NT2/D1 (cell line): ENCODE results near the gene TMEM132D.

Experiments
- DNase-seq: peaks from one replicate; pipeline ENCODE4 v3.0.0-alpha.2; 2011; ENCODE audit warnings: low read depth, low spot score
- H3K27me3 ChIP-seq: 2 replicates; pipeline ENCODE4 v1.6.0; 2011; ENCODE audit warnings: mild to moderate bottlenecking; ENCODE audit not compliant: insufficient read length, insufficient read depth
- H3K36me3 ChIP-seq: 2 replicates; pipeline ENCODE4 v1.6.1; 2011; ENCODE audit warnings: mild to moderate bottlenecking, low read length, mixed read lengths; ENCODE audit not compliant: insufficient read depth, insufficient read length
- H3K4me1 ChIP-seq: 2 replicates; pipeline ENCODE4 v1.5.1; 2011; ENCODE audit not compliant: insufficient read depth, insufficient read length
- H3K4me3 ChIP-seq: 2 replicates; pipeline ENCODE4 v1.5.1; 2011; ENCODE audit warnings: low read depth; ENCODE audit not compliant: insufficient read length
- H3K9ac ChIP-seq: 2 replicates; pipeline ENCODE4 v1.6.0; 2011; ENCODE audit warnings: low read depth; ENCODE audit not compliant: insufficient read length
- H3K9me3 ChIP-seq: 2 replicates; pipeline ENCODE4 v1.5.1; 2011; ENCODE audit warnings: mild to moderate bottlenecking, low read length; ENCODE audit not compliant: insufficient read depth
- SUZ12 ChIP-seq: IDR thresholded peaks from 2 replicates; pipeline ENCODE4 v1.6.1; 2011; ENCODE audit not compliant: insufficient read length, insufficient read depth; ENCODE audit errors: extremely low read depth
- YY1 ChIP-seq: IDR thresholded peaks from 2 replicates; pipeline ENCODE4 v1.6.1; 2011; ENCODE audit not compliant: insufficient read length, insufficient read depth
- ZNF274 ChIP-seq: IDR thresholded peaks from 2 replicates; pipeline ENCODE4 v1.6.1; 2011; ENCODE audit warnings: mild to moderate bottlenecking, low read depth, low read length

TMEM132D gene

DNA sequence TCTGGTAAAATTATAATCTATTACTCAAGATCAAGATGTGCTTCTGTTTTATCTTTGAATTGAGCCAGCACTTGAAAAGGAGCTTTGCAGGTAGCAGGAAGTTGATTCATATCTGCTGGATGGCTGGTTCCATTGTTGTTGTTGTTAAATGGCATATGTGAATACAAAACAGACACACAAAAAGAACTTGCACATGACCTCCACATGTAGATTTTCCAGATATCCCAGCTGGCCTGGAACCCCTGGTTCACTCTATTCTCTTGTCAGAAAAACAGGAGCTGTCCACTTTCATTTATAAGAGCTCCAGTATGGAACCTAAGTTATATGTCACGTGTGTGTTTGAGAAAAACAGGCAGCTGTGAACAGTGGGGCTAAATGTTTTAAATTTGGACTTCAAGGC, 273.9 kb downstream of the TMEM132D start:
- Histone ChIP-seq H3K27me3 (peaks cover 2% of the 10 kb centered on the region), H3K36me3 (no peaks in the 10 kb centered on the region), H3K9me3 (0 out of 2 replicates have a peak, but pooled peaks cover under 1% of the 10 kb centered on the region), H3K4me1 (peaks cover 2% of the 10 kb centered on the region), H3K4me3 (no peak overlapping the region), H3K9ac (no peak overlapping the region)
- TF ChIP-seq ZNF274 (no peak), SUZ12 (no peak), YY1 (no peak)
- no peak for DNase-seq

GRCh38 chr12:129622566-129622965, 281.3 kb downstream of the TMEM132D start:
- Histone ChIP-seq H3K9ac (no peak overlapping the region), H3K9me3 (peaks cover 5% of the 10 kb centered on the region; the same call in 1 of the 2 replicates), H3K36me3 (no peaks in the 10 kb centered on the region), H3K4me1 (no peaks in the 10 kb centered on the region), H3K4me3 (no peak overlapping the region), H3K27me3 (no peaks in the 10 kb centered on the region)
- no peak for DNase-seq
- TF ChIP-seq YY1 (no peak), ZNF274 (no peak)

GRCh38 chr12:129619271-129619670, 284.6 kb downstream of the TMEM132D start:
- Histone ChIP-seq H3K27me3 (no peaks in the 10 kb centered on the region), H3K4me1 (no peaks in the 10 kb centered on the region), H3K36me3 (no peaks in the 10 kb centered on the region), H3K9ac (no peak overlapping the region), H3K9me3 (no peaks in the 10 kb centered on the region), H3K4me3 (no peak overlapping the region)
- no peak for DNase-seq
- TF ChIP-seq SUZ12 = no peak
- no peak for TF ChIP-seq YY1
- TF ChIP-seq ZNF274 = no peak

DNA sequence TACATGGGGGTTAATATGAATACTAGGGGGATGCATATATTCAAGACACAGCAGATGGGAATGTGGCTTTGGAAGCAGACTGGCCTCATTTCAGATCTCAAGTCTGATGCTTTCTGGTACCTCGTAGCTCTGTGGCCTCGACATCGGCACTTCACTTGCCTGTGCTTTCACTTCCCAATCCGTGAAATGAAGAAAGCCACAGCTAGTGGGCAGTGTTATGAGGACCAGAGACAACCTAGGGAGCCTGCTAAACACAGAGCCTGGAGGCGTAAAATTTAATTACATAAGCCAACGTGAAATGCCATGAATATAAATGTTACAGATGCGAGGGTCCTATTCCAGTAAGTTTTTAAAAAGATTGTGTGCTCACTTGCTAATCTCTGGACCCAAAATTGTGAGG, 286.0 kb downstream of the TMEM132D start:
- no peak for DNase-seq
- no peak overlapping the region for H3K4me3 ChIP-seq
- no peaks in the 10 kb centered on the region for H3K4me1 ChIP-seq
- no peaks in the 10 kb centered on the region for H3K9me3 ChIP-seq
- no peak overlapping the region for H3K9ac ChIP-seq
- no peaks in the 10 kb centered on the region for H3K27me3 ChIP-seq
- TF ChIP-seq YY1 (no peak), SUZ12 (no peak), ZNF274 (no peak)
- no peaks in the 10 kb centered on the region for H3K36me3 ChIP-seq

DNA sequence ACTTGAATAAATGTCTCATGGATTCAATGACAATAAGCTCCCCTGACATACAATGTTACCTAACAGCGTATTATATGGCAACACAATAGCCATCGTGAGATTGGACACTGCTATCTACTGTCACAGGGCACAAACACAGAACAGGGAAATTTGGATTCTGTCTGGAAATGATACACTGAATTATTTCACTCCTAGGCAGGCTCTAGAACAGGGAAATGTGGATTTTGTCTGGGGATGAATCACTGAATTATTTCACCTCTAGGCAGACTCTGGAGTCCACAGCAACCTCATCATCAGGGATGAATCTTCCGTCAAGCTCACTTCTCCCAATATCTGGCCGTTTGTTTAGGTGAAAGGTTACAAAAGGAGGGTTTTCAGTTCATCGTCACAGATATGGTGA, 288.8 kb downstream of the TMEM132D start:
- H3K4me3 ChIP-seq = no peak overlapping the region
- no peaks in the 10 kb centered on the region for H3K36me3 ChIP-seq
- DNase-seq = no peak
- H3K4me1 ChIP-seq = no peaks in the 10 kb centered on the region
- no peak overlapping the region for H3K9ac ChIP-seq
- no peaks in the 10 kb centered on the region for H3K9me3 ChIP-seq
- TF ChIP-seq ZNF274 (no peak), YY1 (no peak), SUZ12 (no peak)
- no peaks in the 10 kb centered on the region for H3K27me3 ChIP-seq

- Histone ChIP-seq H3K4me3 (no peak overlapping the region), H3K27me3 (no peaks in the 10 kb centered on the region), H3K9me3 (no peaks in the 10 kb centered on the region), H3K36me3 (no peaks in the 10 kb centered on the region), H3K9ac (no peak overlapping the region), H3K4me1 (no peaks in the 10 kb centered on the region)
- TF ChIP-seq SUZ12 (no peak), ZNF274 (no peak), YY1 (no peak)
- DNase-seq = no peak
Measured at GRCh38 chr12:129614221-129614885, 289.5 kb downstream of the TMEM132D start.

GRCh38 chr12:129613314-129613713, 290.5 kb downstream of the TMEM132D start:
- no peak for DNase-seq
- no peak overlapping the region for H3K9ac ChIP-seq
- no peaks in the 10 kb centered on the region for H3K4me1 ChIP-seq
- no peaks in the 10 kb centered on the region for H3K36me3 ChIP-seq
- no peaks in the 10 kb centered on the region for H3K9me3 ChIP-seq
- no peaks in the 10 kb centered on the region for H3K27me3 ChIP-seq
- TF ChIP-seq YY1 (no peak), ZNF274 (no peak), SUZ12 (no peak)
- no peak overlapping the region for H3K4me3 ChIP-seq
